ENCODE results near the gene PTH1R. TPM values are rescaled to one million over a fixed set of nuclear protein-coding genes. Genes with fewer than 3 reads are reported as not detected.

The PTH1R gene
- total RNA-seq, 6 donors from 2014 or later = 2.6 to 48.2 (median 16.2) TPM

- no peaks in the 10 kb centered on the region for H3K27me3 ChIP-seq
- TF ChIP-seq POLR2AphosphoS5 (IDR thresholded peaks at IDR 0.05) (no peak), EP300 (IDR thresholded peaks at IDR 0.05) (no peak), CTCF (IDR thresholded peaks at IDR 0.05) (no peak), POLR2A (IDR thresholded peaks at IDR 0.05) (no peak)
- H3K9me3 ChIP-seq = no peaks in the 10 kb centered on the region
- WGBS, 2 donors = 87 to 90% methylated on average over 2 to 4 of the region's 4 CpGs
- no peak for DNase-seq
- peaks cover 23 to 88% (median 67%) of the 10 kb centered on the region in 4 donors for H3K36me3 ChIP-seq
- peaks cover 23 to 31% (median 30%) of the 10 kb centered on the region in 4 donors for H3K4me1 ChIP-seq
- H3K4me3 ChIP-seq = no peak overlapping the region
- ATAC-seq (ENCODE audit: low FRiP score in 2 of 2) = no peak
- H3K27ac ChIP-seq = no peak overlapping the region
These were observed 44.9 kb downstream of the PTH1R start for GRCh38 chr3:46922426-46922825.

- DNase-seq (no peak), ATAC-seq (ENCODE audit: low FRiP score in 2 of 2) (no peak)
- Histone ChIP-seq H3K36me3 (peaks cover 23 to 87% (median 66%) of the 10 kb centered on the region in 4 donors), H3K27me3 (no peaks in the 10 kb centered on the region), H3K4me1 (peaks cover 29 to 37% (median 35%) of the 10 kb centered on the region in 4 donors), H3K4me3 (no peak overlapping the region), H3K27ac (peak overlapping the region in 2 of 4 donors; percentile 51 to 85), H3K9me3 (no peaks in the 10 kb centered on the region)
- TF ChIP-seq CTCF (IDR thresholded peaks at IDR 0.05) = no peak
- TF ChIP-seq POLR2A (IDR thresholded peaks at IDR 0.05) = no peak
- no peak for TF ChIP-seq EP300 (IDR thresholded peaks at IDR 0.05)
- no peak for TF ChIP-seq POLR2AphosphoS5 (IDR thresholded peaks at IDR 0.05)
- 90 to 93% methylated on average over 13 to 16 of the region's 16 CpGs for WGBS, 2 donors
These were observed 45.5 kb downstream of the PTH1R start for GRCh38 chr3:46922871-46923558.

- no peak for TF ChIP-seq POLR2A (IDR thresholded peaks at IDR 0.05)
- TF ChIP-seq EP300 (IDR thresholded peaks at IDR 0.05) = no peak
- TF ChIP-seq POLR2AphosphoS5 (IDR thresholded peaks at IDR 0.05) = no peak
- peak; percentile 57 to 89 (median 74) for TF ChIP-seq CTCF (IDR thresholded peaks at IDR 0.05)
- Histone ChIP-seq H3K27me3 (no peaks in the 10 kb centered on the region), H3K9me3 (no peaks in the 10 kb centered on the region), H3K4me3 (no peak overlapping the region), H3K36me3 (peaks cover 23 to 79% (median 59%) of the 10 kb centered on the region in 4 donors), H3K27ac (peak overlapping the region in 2 of 4 donors; percentile 51 to 85), H3K4me1 (peaks cover 37 to 44% (median 41%) of the 10 kb centered on the region in 4 donors)
- ATAC-seq (ENCODE audit: low FRiP score in 2 of 2) (peak; percentile 45 to 47), DNase-seq (no peak)
- WGBS, 2 donors = 52 to 58% methylated on average over 5 to 11 of the region's 11 CpGs
These were observed 46.2 kb downstream of the PTH1R start for GRCh38 chr3:46923559-46924350.

- H3K4me1 ChIP-seq = peaks cover 50 to 55% (median 54%) of the 10 kb centered on the region in 4 donors
- WGBS, 2 donors = 83 to 90% methylated on average over 9 to 10 of the region's 10 CpGs
- TF ChIP-seq CTCF (IDR thresholded peaks at IDR 0.05) (no peak), POLR2A (IDR thresholded peaks at IDR 0.05) (no peak), EP300 (IDR thresholded peaks at IDR 0.05) (no peak), POLR2AphosphoS5 (IDR thresholded peaks at IDR 0.05) (no peak)
- DNase-seq (no peak), ATAC-seq (ENCODE audit: low FRiP score in 2 of 2) (no peak)
- no peaks in the 10 kb centered on the region for H3K9me3 ChIP-seq
- peak overlapping the region; percentile 51 to 85 (median 67) for H3K27ac ChIP-seq
- H3K36me3 ChIP-seq = peaks cover 23 to 66% (median 55%) of the 10 kb centered on the region in 4 donors
- H3K4me3 ChIP-seq = no peak overlapping the region
- H3K27me3 ChIP-seq = no peaks in the 10 kb centered on the region
These were observed 47.5 kb downstream of the PTH1R start for GRCh38 chr3:46924921-46925584.

Measured in upper lobe of left lung (tissue), 6 donors.